HG03575 (cell line): ENCODE measurements around the gene MPPED2.

ENCODE experiments used
- ATAC-seq: cut with Tn5 transposase; IDR thresholded peaks from one replicate; pipeline ENCODE4 v1.9.1; 2021; ENCODE audit not compliant: unreplicated experiment, insufficient number of reproducible peaks, low FRiP score; ENCODE audit errors: extremely low read depth

MPPED2 gene

GRCh38 chr11:30393012-30393411 lies 193.1 kb downstream of the MPPED2 start:
- no peak for ATAC-seq

GRCh38 chr11:30392221-30392784 lies 193.8 kb downstream of the MPPED2 start:
- ATAC-seq, result no peak

GRCh38 chr11:30388957-30389356 lies 197.2 kb downstream of the MPPED2 start:
- ATAC-seq, result no peak

- ATAC-seq, result no peak
Measured at GRCh38 chr11:30387891-30388861, 198.0 kb downstream of the MPPED2 start.

GRCh38 chr11:30381879-30382278 lies 204.3 kb downstream of the MPPED2 start:
- no peak for ATAC-seq

GRCh38 chr11:30380846-30381245 lies 205.3 kb downstream of the MPPED2 start:
- ATAC-seq, result no peak

- no peak for ATAC-seq
Measured at GRCh38 chr11:30377347-30377746, 208.8 kb downstream of the MPPED2 start.

GRCh38 chr11:30370164-30370563 lies 216.0 kb downstream of the MPPED2 start:
- ATAC-seq, result no peak

- no peak for ATAC-seq
Measured at GRCh38 chr11:30368394-30368793, 217.8 kb downstream of the MPPED2 start.

- ATAC-seq, result no peak
Measured at GRCh38 chr11:30365793-30366517, 220.2 kb downstream of the MPPED2 start.

GRCh38 chr11:30364837-30365482 lies 221.2 kb downstream of the MPPED2 start:
- ATAC-seq, result no peak

GRCh38 chr11:30364139-30364836 lies 221.9 kb downstream of the MPPED2 start:
- no peak for ATAC-seq

- ATAC-seq, result no peak
Measured at GRCh38 chr11:30360741-30361140, 225.4 kb downstream of the MPPED2 start.
